NCI-H510A (cell line): Measurements from ENCODE around the gene MPO.

Source experiments
- DNase-seq: peaks from one replicate; lab custom pipeline; 2025; lab: John Stamatoyannopoulos, UW

Gene MPO

DNA sequence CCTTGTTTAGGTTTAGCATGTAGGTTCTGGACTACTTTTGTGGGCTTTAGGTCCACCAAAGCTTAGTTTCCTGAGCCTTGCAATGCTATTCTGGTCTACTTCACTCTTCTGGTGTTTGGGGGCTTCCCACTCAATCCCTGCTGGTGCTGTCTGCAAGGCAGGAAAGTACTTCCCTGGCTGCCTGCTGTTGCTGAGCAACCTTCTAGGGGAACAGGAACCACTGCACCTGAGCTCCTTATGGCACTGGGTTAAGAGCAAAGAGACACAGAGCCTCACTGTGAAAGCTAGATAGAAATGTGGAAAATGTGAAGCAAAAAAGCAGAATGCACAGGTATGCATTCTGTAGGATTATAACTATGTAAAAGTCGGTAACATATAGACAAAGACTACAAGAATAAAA, 17.0 kb downstream of the MPO start:
- DNase-seq, result no peak

DNA sequence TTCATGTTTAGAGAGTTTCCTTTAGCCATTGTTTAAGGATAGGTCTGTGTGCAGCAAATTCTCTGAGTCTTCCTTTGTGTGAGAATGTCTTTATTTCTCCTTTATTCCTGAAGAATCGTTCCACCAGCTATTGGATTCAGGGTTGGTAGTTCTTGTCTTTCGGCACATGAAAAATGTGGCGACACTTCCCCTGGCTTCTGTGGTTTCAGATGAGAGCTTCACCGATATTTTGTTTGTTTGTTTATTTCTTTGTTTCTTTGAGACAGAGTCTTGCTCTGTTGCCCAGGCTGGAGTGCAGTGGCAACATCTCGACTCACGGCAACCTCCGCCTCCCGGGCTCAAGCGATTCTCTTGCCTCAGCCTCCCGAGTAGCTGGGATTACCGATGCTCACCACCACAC, 18.6 kb downstream of the MPO start:
- DNase-seq, result no peak

DNA sequence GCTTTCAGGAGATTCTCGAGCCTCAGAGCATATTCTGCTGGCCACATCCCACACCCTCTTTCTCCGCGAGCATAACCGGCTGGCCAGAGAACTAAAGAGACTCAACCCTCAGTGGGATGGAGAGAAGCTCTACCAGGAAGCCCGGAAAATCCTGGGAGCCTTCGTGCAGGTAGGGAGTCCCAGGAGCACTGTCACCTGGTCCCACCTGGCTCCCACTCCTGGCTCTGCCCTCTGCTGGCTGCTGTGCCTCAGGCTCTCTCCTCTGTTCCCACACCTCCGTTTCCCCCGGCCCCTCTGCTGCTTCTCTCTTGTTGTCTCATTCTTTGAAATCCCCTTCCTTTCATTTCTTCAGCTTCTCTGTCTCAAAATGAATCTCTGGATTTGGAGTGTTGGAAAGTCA, 25.9 kb downstream of the MPO start:
- DNase-seq, result no peak

- DNase-seq, result no peak
These were observed 27.7 kb downstream of the MPO start for GRCh38 chr17:58253082-58253481.

DNA sequence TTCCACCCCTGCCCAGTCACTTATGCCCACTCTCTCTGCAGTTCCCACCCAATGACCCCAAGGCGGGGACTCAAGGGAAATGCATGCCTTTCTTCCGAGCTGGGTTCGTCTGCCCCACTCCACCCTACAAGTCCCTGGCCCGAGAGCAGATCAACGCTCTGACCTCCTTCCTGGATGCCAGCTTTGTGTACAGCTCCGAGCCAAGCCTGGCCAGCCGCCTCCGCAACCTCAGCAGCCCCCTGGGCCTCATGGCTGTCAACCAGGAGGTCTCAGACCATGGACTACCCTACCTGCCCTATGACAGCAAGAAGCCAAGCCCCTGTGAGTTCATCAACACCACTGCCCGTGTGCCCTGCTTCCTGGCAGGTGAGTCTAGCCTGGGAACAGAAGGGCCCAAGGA, 28.6 kb downstream of the MPO start:
- DNase-seq, result no peak

DNA sequence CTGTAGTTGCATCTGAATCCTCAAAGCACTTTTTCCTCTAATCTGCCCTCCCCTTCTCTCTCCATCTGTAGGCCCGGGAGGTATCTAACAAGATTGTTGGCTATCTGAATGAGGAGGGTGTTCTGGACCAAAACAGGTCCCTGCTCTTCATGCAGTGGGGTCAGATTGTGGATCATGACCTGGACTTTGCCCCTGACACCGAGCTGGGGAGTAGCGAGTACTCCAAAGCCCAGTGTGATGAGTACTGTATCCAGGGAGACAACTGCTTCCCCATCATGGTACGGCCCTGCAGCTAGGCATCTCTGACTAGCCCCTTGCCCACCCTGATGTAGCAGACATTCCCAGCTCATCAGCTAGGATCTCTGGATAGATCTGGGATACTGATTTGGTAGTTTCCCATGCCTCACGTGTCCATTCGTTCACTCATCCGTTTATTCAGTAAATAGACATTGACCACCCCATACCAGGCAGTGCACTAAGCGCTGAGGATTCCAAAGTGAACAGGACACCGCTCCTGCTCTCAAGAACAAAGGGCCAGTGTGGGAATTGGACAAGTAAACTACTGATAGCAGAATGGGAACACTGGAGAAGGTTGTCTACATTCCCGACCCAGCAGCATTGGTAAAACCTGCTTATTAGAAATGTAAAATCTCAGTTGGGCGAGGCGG, 30.3 kb downstream of the MPO start:
- DNase-seq, result no peak

DNA sequence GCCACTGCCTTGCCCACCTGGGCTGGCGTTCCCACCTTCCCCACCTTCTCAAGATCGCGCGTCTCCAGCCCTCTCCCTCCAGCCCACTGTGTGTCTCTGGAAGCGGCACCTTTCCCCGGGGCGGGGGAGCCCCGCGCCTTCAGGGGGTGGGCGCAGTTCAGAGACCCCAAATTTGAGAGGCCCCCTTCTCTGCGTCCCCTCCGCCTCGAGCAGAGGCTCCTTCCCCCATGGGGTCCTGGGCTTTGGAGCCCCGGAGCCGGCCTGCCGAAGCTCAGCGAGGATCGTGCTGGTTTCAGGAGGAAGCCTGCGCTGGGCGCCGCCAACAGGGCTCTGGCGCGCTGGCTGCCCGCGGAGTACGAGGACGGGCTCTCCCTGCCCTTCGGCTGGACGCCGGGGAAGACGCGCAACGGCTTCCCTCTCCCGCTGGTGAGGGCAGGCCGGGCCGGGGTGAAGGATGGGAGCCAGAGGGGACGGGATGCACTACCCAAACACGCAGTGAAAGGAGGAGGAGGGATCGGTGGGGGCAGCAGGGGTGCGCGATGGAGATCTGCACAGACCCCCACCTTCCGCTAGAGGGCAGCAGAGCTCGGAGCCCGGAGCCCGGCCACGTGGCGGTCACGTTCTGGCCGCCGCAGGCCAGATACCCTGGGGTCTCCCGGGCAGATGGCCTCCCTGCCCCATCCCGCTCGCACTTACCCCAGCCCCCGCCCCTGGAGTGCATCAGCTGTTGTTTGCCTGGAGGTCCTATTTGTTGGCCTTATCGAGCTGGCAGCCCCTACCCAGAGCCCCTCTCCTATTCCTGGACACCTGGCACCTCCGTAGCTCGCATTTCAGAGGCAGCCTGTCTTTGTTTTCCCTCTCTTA, 31.2 kb downstream of the MPO start:
- peak; percentile 23 for DNase-seq

- DNase-seq, result no peak
These were observed 31.8 kb downstream of the MPO start for GRCh38 chr17:58248955-58249269.

DNA sequence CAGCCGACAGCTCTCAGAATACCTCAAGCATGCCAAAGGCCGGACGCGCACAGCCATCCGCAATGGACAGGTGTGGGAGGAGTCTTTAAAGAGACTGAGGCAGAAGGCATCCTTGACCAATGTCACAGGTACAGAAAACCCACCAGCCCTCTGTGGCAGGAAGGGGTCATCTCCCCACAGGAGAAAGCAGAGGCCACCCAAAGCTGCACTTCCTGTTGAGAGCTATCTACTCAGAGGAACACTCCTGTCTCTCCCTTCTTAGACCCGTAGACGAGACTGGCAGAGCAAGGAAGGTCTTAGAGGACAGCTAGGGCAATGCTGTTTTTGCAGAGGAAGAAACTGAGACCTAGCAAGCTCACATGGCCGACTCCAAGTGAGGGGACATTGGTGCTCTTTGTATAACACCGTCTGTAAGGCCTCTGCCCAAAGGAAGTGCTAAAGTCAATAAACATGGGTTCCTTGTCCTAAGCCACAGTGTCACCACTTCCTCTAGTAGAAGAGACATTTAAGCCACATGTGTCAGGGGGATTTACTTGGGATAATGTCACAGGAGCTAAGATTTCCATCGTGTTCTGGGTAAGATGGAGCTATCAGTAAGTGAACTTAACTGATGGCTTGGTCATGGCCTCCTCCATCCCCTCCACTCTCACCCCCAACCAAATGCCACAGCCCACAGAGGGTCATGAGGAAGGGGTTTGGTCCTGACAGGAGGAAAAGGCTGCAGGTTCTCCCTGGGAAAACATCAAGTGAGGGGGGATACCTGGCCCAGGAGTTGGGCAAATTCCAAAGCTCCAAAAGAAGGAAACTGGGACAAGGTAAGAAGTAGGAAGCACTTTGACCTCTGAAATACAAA, 33.0 kb downstream of the MPO start:
- no peak for DNase-seq

DNA sequence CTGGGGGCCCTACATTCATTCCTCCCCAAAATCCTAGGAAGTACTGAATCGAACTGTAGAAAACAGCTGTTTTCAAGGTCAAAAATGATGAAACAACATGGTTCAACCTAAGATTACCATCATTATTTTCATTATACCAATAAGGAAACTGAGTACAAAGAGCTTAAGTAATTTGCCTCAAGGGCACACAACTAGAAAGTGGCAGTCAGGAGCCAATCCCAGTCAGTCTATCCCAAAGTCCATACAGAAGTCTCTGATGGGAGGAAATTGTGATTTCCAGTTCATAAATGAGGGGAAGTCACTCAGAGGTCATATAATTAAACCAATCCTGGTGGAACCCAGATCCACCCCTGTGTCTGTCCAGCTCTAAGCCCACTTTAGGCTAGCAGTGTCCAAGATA, 34.0 kb downstream of the MPO start:
- no peak for DNase-seq

- no peak for DNase-seq
These were observed 34.5 kb downstream of the MPO start for GRCh38 chr17:58246104-58246740.

DNA sequence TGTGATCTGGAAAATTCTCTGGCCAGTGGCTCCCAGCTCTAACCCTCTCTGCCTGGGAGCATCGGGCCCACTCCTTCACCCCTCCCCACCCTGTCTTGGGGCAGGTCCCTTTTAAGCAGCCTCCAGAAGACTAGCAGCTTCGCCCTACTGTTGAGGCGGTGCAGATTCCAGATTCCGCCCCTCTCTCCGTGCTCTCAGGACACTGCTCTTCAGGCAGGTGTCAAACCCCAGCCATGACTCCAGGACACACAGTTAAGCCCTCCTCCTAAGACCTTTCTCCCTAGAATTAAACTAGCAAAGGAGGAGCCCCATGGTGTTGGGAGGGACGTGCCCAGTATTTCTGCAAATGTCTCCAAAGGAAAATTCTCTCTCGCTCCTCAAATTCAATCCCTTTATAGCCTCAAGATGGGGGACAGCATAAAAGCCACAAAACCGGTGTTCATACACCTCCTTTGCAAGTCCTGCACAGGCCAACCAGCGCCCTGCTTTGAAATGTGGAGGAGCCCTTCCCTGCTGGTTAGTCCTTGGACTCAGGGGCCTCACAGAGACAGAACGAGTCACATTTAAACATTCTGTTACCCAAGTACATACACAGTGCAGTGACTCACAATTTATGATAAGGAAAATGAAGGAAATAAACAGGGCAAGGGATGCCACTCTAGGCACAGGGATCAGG, 35.2 kb downstream of the MPO start:
- DNase-seq, result no peak

GRCh38 chr17:58244963-58245362, 35.8 kb downstream of the MPO start:
- DNase-seq, result no peak

DNA sequence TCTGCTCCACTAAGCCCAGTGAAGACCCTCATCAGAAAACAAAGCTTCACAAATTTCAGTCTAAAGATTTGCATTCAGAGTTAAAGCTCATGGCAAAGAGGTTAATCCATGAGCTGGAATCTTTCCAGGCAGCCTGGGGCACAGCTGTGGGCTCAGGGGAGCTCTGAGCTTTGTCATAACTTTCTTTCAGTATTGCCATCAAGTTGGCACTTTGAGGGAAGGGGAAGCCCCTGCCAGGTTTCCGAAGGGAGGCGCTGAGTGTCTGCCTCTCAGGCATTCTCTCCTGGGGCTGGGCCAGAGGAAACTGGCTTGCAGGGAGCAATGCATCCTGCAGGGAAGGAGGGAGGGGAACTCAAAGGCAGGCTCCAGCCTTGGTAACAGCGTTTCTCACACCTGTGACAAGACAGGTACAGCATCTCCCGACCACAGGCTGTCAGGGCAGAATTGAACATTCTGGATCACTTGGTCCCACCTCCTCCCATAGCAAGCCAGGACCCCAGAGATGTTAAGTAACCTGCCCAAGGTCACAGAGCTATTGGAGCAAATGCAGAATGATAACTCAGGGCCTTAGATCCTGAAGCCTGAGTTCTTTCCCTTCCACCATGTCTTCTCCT, 38.5 kb downstream of the MPO start:
- DNase-seq, result no peak

DNA sequence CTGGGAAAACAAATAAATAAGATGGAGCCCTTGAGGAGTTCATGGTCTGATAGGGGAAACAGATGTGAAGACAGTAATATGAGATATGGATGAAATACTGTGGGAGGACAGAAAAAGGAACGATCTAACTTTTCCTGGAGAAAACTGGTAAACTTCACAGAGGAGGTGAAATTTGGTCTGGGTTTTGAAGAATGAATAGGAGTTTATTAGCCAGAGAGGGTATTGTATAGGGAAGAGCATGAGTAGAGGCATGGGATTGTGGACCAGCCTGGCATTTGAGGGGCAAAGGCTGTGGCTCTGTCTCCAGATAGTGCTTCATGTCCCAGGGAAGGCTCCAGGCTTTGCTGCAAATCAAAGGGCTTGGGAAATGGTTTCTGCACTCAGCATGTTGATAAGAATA, 40.7 kb downstream of the MPO start:
- no peak for DNase-seq

GRCh38 chr17:58238147-58238634, 42.5 kb downstream of the MPO start, which contains the start of gene LPO:
TSS of gene LPO (plus strand) at chr17:58238584. CDS start at chr17:58242980, 4,396 bp downstream.
- no peak for DNase-seq

DNA sequence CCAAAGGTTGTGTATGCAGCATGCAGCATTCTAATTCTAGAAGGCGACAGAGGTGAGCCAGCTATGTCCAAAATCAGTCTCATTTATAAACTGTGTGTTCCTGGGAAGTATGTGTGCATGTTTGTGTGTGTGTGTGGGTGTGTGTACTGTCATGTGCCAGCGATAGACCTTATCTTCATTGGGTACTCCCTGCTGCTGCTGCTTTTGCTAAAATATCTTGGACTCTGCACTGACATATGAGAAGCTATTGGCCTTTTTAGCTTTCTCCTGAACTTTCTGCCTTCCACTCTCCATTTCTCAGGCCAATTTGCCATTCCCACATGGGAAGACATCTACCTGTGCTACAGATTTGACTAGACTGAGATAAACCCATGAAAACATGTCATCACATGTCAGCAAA, 44.3 kb downstream of the MPO start:
- DNase-seq, result no peak

- DNase-seq, result no peak
These were observed 44.9 kb downstream of the MPO start for GRCh38 chr17:58235821-58236220.

- DNase-seq, result no peak
These were observed 46.2 kb downstream of the MPO start for GRCh38 chr17:58234512-58234911.

DNA sequence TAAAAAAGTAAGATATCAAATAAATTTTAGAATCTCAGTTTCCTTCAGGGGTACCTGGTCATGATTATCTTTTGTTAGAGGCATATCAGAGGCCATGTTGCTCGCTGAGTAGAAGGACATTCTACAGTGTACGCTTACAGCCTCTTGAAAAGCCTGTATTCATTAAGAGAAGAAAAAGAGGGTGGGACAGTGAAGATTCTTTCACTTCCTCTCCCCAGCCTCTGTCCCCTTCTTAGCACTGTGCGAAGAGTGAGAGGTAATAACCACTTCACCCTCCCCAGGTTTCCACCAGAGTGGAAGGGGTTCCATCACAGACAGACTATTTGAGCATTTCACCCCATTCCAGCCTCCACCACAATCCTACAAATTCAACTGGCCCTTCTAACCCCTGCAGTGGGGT, 47.2 kb downstream of the MPO start:
- DNase-seq, result no peak

GRCh38 chr17:58232707-58233156, 48.0 kb downstream of the MPO start:
- no peak for DNase-seq
